HG02759 (cell line): Measurements from ENCODE around the gene THSD1.
A peak's percentile ranks its signal among the peaks of the same experiment; 100 is the strongest.

Experiments
- ATAC-seq: cut with Tn5 transposase; IDR thresholded peaks from one replicate; pipeline ENCODE4 v1.9.1; 2021; ENCODE audit warnings: mild to moderate bottlenecking, moderate library complexity; ENCODE audit not compliant: unreplicated experiment

THSD1 gene

GRCh38 chr13:52405767-52406494 is at the start of gene THSD1:
TSS of gene THSD1 (minus strand) at chr13:52406172. CDS start at chr13:52402600, 3,572 bp downstream.
- ATAC-seq: peak; percentile 65

- peak; percentile 37 for ATAC-seq
Measured at GRCh38 chr13:52455677-52456041, 49.7 kb upstream of the THSD1 start.

- ATAC-seq: peak; percentile 76
Measured at GRCh38 chr13:52454820-52455676, 49.1 kb upstream of the THSD1 start, which contains the start of gene CKAP2. TSS of gene CKAP2 (plus strand) at chr13:52455478. CDS start at chr13:52455557, 79 bp downstream.

- peak; percentile 26 for ATAC-seq
Measured at GRCh38 chr13:52454459-52454819, 48.5 kb upstream of the THSD1 start.

GRCh38 chr13:52452470-52452869 is 46.5 kb upstream of the THSD1 start:
- ATAC-seq: no peak

- no peak for ATAC-seq
Measured at GRCh38 chr13:52451135-52451804, 45.3 kb upstream of the THSD1 start.

- ATAC-seq: no peak
Measured at GRCh38 chr13:52450793-52451116, 44.8 kb upstream of the THSD1 start.

- ATAC-seq: peak; percentile 74
Measured at GRCh38 chr13:52450012-52450792, 44.2 kb upstream of the THSD1 start, which contains the start of gene VPS36. TSS of gene VPS36 (minus strand) at chr13:52450634. CDS start at chr13:52450594, 40 bp downstream.

- ATAC-seq: no peak
Measured at GRCh38 chr13:52449331-52450011, 43.5 kb upstream of the THSD1 start.

GRCh38 chr13:52447815-52448552 is 42.0 kb upstream of the THSD1 start:
- no peak for ATAC-seq

- no peak for ATAC-seq
Measured at GRCh38 chr13:52447354-52447753, 41.4 kb upstream of the THSD1 start.

GRCh38 chr13:52446265-52446664 is 40.3 kb upstream of the THSD1 start:
- no peak for ATAC-seq

- no peak for ATAC-seq
Measured at GRCh38 chr13:52432456-52432855, 26.5 kb upstream of the THSD1 start.

GRCh38 chr13:52428295-52428694 is 22.3 kb upstream of the THSD1 start:
- no peak for ATAC-seq

- no peak for ATAC-seq
Measured at GRCh38 chr13:52421216-52421615, 15.2 kb upstream of the THSD1 start.

GRCh38 chr13:52419080-52419479 is 13.1 kb upstream of the THSD1 start:
- ATAC-seq: no peak

- ATAC-seq: no peak
Measured at GRCh38 chr13:52414963-52415362, 9.0 kb upstream of the THSD1 start.

- ATAC-seq: no peak
Measured at GRCh38 chr13:52414051-52414450, 8.1 kb upstream of the THSD1 start.

GRCh38 chr13:52412128-52412527 is 6.2 kb upstream of the THSD1 start:
- ATAC-seq: no peak

- ATAC-seq: peak; percentile 99
Measured at GRCh38 chr13:52411629-52412028, 5.7 kb upstream of the THSD1 start.
